HUDEP-2 (cell line): ENCODE measurements around the gene CA4.

Source experiments
- DNase-seq, 76 experiments: peaks; one replicate each; lab custom pipeline; 2025; ENCODE audit not compliant: unreplicated experiment in 76 of 76; lab: John Stamatoyannopoulos, UW

CA4 gene

DNA sequence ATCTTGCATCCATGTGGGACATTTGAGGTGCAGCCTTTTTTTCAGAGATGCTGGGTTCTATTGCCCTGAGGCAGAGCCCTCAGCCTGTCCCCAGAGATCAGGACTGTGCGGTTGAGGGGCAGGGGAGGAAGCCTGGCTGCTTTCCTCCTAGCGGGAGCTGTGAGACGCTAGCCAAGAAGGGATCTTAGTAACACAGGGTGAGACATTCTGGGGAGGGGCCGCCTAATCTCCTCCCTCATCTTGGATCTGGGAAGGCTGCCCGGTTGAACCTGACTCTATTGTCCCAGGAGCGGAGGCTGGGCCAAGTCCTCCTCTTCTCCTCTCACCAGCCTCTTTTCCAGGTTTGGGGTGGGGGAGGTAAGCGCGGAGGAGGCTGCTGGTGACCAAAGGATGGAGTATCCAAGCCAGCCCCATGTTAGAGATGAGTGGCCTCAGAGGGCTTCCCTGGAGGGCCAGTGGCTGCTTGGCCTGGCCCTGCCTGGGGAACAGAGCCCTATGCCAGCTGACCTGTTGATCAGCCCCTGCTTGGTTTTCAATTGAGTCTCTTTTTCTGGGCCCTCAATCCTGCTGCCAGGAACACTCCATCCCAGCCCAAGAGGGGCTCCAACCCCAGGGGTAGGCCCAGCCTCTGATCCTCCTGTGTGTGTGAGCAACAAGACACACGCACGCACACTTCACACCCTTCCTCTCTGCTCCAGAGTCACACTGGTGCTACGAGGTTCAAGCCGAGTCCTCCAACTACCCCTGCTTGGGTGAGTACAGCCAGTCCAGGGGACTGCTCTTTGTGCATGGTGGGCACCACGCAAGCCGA is 5.0 kb downstream of the CA4 start:
- DNase-seq, result no peak

DNA sequence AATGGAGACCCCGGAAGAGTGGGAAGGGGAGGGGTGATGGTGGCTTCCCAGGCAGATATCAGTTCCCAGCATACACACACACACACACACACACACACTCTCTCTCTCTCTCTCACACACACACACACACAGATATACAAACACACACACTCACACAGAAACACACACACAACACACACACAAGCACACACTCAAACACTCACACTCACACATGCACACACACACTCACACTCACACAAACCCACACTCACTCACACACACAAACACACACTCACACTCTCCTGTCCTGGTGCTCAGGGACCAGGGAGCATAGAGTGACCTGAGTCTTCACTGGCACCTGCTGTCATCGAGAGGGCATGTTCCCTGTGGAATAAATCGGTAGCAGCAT is 5.6 kb downstream of the CA4 start:
- DNase-seq, result no peak

DNA sequence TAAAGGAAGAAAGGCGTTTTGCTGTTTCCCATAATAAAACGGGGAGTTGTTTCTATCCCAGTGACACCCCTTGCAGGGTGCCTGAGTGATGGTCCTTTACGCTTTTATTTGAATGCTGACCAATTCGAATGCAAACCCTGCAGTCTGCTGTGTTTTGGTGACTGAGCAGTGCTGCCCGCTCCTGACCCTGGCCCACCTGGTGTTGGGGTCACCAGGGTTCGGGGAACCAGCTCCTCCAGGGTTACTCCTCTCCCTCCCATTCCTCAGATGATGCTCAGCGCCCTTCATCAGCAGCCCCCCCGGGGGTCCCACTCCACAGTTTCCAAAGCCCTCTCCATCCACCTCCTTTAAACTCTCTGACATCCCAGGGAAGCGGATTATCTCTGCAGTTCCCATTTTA is 6.0 kb downstream of the CA4 start:
- no peak for DNase-seq

DNA sequence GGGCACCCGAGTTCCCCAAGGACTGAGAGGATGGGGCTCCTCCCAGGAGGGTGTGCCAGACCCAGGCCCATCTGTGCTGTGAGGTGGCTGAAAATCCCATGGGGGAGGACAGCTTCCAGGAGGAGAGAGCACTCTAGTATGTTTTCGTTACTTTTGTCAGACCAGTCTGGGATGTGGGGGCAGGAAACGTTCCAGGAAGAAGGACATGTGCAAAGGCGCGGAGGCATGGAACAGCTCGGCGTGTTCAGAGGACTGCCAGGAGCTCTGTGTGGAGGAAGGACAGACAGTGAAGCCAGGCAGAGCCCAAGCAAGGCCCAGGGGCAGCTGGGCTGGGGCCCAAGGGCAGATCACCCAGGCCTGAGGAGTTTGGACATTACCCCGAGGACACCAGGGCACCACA is 7.0 kb downstream of the CA4 start:
- no peak for DNase-seq

DNA sequence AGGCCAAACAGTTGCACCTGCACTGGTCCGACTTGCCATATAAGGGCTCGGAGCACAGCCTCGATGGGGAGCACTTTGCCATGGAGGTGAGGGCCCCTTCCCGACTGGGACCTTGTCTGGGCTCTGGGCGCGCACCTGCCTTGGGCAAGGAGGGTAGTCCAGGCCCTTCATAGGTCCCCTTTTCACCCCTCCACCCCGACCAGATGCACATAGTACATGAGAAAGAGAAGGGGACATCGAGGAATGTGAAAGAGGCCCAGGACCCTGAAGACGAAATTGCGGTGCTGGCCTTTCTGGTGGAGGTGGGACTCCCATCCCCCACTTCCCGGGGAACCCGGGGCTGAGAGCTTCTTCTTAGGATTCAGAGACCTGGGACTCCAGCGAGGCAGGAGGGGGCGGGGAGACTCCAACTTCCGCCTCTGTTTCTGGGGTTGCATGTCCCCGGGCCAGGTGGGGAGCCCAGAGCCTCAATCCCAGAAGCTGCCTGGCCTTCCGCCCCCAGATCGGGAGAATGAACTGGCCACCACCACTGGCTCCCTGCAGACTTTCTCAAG is 7.8 kb downstream of the CA4 start:
- no peak for DNase-seq

DNA sequence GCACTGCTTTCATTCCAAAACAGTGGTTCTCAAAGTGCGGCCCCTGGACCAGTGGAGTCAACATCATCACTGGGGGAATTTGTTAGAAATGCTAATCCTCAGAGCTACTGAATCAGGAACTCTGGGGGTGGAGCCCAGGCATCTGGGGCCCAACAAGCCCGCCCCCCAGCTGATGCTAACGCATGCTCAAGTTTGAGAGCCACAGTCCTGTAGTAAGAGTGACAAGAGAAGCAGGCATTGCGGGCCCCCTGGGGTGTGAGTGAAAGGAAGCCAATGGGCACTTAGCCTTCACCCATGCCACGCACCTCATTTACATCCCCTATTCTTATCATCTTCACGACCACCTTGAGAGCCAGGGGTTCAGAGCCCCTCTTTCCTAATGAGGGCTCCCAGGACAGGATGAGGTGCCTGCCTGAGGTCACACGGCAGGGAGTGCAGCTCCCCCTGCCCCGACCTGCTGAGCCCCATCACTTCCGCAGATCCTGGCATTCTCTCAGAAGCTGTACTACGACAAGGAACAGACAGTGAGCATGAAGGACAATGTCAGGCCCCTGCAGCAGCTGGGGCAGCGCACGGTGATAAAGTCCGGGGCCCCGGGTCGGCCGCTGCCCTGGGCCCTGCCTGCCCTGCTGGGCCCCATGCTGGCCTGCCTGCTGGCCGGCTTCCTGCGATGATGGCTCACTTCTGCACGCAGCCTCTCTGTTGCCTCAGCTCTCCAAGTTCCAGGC is 9.1 kb downstream of the CA4 start:
- no peak for DNase-seq

DNA sequence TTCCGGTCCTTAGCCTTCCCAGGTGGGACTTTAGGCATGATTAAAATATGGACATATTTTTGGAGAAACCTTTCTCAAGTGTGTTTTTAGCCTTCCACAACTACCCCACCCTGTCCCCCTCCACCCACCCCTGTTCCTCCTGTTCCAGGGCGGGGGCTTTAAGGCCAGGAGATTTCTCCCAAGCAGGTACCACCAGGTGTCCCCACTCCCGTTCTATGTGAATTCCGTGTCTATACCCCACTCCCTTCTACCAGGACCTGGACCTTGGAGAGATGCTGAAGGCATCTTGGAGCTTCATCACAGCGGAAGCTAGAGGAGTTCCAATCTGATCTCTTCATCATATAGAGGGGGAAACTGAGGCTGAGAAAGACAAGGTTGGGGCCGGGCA is 9.7 kb downstream of the CA4 start:
- DNase-seq, result no peak

DNA sequence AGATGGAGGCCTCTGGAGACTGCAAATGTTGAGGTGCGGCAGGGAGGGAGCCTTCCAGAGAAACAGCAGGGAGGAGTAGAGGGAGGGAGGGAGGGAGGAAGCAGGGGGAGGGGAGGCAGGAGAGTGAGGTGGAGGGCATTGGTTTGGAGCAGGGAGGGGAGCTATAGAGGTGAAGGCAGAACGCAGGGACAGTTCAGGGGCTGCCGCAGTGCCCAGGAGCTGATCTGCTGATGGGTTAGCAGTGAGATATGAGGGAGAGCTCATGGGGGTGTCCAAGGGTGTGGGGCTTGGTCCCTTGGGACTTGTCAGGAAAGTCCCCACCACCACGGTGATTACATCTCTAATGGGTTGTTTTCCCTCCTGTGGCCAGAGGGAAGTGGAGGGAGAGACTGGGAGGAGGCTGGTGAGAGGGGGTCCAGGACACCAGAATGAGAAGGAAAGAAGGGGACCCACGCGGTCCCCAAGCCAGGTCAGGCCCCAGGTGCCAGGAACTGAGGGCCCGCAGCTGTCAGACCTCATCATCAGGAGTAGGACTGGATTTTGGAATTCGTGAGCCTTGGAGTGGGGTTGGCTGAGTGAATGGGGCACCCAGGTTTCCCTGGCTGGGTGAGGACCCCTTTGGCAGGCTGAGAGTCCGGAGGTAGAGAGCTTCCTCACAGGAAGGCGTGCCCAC is 11.2 kb downstream of the CA4 start:
- DNase-seq, result no peak

DNA sequence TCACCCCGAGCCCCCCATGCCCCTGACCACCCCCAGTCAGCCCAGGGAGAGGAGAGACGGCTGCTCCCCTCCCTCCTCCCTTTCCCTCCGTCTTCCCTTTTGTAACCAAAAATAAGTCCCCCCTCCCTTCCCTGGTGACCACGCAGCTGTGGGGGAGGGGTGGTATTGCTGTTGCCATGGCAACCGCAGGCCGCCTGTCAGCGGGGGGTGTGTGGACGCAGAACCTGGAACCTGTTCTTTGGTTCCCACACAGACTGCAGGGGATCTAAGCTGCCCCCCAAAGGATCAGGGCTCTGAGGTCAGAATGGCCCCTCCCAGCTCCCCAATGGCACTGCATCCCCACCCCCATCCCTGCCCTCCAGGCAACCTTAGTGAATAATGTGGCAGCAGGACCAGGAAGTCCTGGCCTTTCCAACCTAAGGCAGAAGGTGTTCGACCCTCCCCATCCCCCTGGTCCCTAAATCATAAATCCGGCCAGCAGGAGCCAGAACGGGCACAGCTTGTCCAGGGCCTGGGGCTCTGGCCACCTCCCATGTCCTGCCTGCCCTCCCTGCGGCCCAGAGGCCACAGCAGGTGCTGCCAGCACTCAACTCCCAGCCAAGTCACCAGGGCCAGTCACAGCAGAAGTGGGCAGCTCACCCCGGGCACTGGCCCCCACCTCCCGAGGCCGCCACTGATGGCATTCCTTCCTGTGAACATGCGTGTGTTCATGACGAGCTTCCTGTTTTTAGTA is 12.0 kb downstream of the CA4 start:
- DNase-seq, result no peak

DNA sequence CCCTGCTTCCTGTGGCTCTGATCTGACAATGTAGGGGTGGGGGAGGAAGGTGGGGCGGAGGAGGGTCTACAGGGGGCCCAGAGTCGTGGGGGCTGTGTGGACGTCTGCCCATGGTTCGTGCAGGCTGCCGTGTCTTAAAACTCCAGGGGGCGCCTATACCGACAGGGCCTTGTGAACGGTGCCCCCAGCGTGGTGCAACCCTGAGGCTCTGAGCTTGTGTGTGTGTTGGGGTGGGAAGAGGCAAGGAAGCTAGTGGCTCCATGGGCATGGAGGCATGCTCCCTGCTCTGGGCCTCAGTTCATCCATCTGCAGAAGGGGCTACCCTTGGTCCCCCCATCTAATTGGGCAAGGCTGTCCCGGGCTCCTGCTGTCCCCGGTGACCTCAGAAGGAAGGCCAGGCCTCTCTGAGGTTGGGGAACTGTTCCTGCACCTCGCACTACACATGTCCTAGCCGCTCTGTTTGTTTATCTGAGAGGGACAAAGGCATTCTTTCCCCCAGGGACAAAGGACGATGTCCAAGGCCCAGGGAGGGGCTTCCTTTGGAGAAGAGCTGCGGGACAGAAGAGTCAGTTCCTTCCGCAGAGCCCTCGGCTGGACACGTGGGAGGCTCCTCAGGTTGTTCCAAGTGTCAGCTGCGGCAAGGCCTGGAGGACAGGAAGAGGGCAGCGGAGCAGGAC is 13.5 kb downstream of the CA4 start:
- DNase-seq, result peak in 5 of 76 experiments; percentile 3 to 23 (median 12)

DNA sequence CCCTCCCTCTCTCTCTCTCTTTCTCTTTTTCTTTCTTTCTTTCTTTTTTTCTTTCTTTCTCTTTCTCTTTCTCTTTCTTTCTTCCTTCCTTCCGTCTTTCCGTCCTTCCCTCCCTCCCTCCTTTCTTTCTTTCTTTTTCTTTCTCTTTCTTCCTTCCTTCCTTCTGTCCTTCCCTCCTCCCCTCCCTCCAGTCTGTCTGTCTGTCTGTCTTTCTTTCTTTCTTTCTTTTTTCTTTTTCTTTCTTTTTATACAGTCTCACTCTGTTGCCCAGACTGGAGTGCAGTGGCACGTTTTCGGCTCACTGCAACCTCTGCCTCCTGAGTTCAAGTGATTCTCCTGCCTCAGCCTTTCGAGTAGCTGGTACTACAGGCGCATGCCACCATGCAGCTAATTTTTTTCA is 14.4 kb downstream of the CA4 start:
- no peak for DNase-seq

DNA sequence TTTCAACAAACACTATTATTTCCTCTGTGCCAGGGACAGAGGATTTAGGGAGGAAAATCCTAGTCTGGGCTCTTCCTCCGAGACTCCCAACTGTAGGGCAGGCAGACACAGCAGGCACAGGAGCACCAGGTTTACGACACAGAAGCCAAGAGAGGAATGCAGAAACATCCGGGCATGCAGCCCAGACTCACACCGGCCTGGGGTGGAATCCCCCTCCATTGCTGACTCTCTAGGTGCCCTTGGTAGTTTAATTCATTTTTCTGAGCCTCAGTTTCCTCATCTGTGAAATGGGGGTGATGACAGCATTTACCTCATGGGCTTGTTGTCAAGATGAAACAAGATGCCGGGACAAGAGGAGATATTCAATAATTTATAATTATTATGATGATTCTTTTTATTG is 14.9 kb downstream of the CA4 start:
- DNase-seq, result no peak

DNA sequence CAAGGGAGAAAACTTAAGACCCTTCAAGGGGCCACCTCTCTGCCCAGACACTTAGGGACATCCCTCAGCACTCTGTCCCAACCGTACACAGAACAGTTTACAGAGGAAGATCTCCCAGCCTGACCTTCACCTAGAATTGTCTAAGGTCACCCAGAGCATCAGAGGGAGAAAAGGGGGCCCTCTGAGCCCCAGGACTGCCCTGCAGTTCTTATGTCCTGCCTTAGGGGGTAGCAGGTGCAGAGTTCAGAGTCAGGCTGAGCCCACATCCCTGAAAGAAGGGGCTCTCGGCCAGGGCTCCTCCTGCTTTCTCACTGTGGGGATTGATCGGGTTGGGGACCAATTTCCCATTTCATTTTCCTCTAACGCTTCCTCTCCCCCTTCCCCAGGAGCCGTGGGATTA is 15.4 kb downstream of the CA4 start:
- no peak for DNase-seq

DNA sequence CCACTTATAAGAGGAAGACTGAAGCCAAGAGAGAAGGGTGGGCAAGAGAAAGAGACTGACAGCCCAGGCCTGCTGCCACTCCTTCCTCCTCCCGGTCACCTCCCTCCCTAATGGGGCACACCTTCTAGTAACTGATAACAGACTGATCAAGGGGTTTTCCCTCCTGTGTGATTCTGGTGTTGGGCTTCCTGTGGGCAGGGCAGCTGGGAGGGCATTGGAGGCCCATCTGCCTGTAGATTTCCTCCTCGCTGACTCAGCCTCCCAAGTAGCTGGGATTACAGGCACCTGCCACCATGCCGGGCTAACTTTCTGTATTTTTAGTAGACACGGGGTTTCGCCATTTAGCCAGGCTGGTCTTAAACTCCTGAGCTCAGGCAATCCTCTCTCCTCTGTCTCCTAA is 16.2 kb downstream of the CA4 start:
- DNase-seq, result peak in 14 of 76 experiments; percentile 6 to 64 (median 30)

DNA sequence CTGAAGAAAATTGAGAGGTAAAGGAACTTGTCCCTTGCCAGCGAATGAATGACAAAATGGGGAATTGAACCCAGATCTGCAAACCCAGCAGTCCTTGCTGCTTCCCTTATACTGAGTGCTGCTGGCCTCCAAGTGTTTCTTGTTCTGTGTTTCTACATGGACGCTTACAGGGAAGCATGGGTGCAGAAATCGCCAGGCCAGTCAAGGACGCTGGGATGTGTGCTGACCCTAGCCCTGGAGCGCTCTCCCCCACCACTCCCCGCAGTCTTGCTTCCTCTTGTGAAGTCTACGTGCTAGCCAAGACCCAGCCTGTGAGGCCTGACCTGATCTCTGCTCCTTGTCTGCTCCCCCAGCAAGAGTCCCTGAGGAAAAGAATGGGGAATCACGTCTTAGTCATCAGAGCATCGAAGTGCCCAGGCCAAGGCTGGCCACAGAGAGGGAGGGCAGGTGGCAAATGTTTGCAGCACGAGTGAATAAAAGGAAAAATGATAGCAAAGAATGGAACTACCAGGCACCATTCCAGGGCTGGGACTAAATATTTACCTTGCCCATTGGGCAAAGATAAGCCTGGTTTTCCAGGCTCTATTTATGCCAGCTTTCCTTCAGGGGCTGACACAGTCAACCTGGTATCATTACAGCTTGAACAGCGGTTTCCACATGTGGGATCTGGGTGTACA is 17.4 kb downstream of the CA4 start:
- no peak for DNase-seq

DNA sequence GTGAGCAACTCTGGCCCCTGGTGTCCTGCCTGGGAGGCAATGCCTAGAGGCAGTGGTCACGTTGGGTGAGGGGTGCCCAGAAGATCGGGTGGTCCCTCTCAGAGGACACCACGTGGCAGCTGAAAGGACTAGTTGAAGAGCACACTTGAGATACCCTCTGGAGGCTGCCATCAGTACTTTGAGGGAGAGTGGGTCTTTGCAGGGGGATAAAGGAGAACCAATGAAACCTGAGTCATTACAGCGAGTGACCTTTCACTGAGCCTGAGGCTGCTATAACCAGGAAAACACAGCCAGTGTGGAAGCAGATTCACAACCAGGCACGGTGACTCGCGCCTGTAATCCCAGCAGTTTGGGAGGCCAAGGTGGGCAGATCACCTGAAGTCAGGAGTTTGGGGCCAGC is 18.9 kb downstream of the CA4 start:
- DNase-seq, result no peak

DNA sequence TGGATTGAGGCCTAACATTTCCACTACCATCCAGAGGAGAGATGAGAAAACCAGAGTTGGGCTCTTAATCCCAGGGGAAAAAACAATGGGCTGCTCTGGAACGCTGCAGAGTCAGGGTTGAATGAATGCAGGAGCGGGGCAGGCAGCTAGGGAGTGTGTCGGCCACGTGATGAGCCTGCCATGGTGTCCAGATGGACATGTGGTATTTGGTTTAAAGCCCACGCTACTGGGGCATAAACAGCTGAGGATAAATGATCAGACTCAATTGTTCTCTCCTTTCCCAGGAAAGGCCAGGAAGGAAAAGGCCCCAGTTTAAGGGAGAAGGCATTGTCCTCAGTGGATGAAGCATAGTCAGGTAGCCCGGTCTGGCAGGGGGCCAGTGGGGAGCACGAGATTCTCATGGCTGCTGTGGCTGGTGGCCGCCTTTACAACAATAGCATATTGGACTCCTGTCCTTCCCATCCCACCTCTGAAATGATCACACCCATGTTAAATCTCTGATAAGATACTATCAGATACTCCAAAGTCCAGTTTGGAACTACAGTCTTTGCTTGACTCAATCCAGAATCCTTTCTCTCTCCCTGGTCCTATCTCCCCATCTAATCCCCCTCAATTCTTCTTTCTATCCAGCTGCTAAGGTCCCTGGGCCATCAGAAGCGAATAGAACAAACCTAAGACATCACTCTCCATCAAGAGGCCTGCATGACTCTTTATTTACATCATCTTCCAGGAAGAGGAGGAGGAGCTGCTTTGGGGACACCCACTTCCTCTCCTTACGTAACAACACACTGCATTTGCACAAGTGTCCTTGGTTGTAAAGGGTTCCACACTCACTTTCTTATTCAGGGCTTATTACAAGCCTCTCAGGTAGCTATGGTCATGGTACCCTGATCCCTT is 20.4 kb downstream of the CA4 start:
- DNase-seq, result no peak

DNA sequence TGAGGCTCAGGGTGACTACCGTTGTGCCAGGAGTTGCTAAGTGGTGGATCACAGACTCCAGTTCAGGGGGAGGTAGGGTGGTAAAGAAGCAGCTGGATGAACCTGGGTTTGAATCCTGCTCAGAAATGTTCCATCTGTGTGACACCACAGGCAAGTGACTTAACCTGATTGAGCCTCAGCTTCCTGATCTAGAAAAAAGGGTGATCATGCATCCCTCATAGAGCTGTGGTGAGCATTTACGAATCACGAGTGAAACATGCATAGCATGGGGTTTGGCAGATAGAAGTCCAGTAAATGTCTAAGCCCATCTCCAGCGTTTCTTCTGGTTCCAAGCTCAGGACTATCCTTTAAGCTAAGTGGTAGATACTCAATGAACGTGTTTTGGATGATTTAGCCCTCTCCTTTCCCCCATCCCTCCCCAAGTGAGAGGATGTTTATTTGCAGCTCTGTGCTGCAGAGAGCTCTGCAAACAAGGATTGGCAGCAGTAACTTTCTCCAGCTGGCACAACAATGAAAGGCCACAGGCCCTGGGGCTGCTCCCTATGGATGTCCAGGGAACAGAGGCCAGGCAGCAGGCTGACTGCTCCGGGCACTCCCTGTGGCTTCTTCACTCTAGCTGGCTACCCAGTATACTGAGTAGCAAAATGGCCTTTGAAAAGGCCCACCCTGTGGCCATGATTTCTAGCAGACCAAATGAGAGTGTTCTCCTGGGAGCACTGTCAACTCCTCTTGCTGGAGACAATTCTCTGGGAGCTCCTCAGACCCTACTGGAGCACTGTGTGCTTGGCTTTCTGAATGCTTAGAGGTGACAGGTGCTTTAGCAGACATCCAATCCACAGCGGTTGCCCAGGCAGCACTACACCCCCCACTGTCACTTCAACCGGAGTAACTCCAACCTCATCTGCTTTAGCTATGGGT is 21.3 kb downstream of the CA4 start:
- DNase-seq, result no peak
